HTERT RPE-1 (cell line): ENCODE results near the gene CNTN4.

Source experiments
- in situ Hi-C: fragments of 300-500 bp; cut with MboI; formaldehyde crosslinking; loops from 4 replicates; pipeline ENCODE4 v1.14.3; 2020; ENCODE audit warnings: low sequenced_read_pairs

The CNTN4 gene

GRCh38 chr3:2568929-2569328 is 470.3 kb downstream of the CNTN4 start:
- in situ Hi-C loops, result no loop called here

GRCh38 chr3:2577571-2577970 is 478.9 kb downstream of the CNTN4 start:
- in situ Hi-C loops, result no loop called here

GRCh38 chr3:2578560-2578959 is 479.9 kb downstream of the CNTN4 start:
- in situ Hi-C loops, result no loop called here

DNA sequence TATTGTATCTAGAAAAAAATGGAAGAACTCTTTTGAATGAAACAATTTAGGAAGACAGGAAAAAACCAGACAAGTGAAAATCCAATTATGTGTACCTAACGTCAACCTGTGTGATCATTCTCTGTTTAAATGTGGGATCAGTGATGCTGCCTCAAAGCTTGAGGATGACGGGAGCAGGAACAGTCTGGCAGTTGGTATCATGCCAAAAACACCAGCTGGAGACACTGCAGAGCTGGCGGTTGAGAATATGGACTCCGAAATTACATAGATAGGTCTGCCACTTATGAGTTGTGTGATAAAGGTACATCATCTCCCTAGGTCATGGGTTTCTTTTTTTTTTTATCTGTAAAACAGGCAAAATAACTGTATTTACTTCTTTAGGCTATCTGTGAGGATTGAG is 480.5 kb downstream of the CNTN4 start:
- in situ Hi-C loops, result no loop called here

- in situ Hi-C loops, result no loop called here
These were observed 484.4 kb downstream of the CNTN4 start for GRCh38 chr3:2583046-2583445.

GRCh38 chr3:2589336-2589969 is 490.8 kb downstream of the CNTN4 start:
- in situ Hi-C loops, result no loop called here

DNA sequence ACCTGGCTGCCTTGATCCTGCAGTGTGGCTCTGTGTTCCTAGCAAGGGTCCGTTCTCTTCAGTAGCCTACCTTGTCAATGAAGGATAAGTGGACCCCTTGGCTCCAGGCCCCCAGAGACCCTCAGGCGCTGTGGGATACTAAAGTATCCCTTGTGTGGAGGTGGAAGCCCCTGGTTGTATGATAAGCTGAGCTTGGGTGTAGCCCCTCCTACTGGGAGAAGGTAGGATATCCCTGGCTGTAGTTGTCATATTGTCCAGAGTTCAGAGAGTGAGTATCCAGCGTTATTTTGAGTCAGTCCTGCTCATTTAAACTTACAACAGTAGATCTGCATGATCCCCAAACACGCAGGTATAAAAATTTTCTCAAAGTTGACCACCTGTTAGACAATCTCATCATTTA is 496.8 kb downstream of the CNTN4 start:
- in situ Hi-C loops, result no loop called here

GRCh38 chr3:2597615-2598014 is 498.9 kb downstream of the CNTN4 start:
- in situ Hi-C loops, result no loop called here

GRCh38 chr3:2599471-2599870 is 500.8 kb downstream of the CNTN4 start:
- in situ Hi-C loops, result no loop called here

DNA sequence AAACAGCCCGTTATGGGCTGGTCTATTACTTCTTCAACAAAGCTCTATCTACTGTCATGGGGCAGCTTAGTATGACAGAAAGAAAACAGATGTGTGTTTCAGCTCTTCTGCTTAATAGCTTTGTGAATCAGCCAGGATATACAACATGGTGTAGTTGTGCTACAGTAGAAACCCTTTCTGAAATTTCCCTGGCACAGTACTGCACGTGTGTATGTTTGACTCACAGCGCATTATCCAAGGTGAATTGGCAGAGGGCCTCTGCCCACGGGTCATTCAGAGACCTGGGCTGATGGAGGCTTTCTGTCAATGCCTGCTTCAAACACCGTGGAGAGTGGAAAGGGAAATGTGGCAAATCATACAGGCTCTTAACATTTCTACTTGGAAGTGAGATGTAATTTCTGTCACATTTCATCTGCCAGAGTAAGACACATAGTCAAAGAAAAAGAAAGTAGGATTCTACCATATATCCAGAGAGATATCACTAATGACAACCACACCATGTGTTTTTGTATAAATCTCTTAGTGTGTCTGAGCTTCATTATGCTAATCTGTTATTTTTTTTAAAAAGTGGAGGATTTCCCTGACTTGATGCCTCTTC is 505.1 kb downstream of the CNTN4 start:
- in situ Hi-C loops, result no loop called here

DNA sequence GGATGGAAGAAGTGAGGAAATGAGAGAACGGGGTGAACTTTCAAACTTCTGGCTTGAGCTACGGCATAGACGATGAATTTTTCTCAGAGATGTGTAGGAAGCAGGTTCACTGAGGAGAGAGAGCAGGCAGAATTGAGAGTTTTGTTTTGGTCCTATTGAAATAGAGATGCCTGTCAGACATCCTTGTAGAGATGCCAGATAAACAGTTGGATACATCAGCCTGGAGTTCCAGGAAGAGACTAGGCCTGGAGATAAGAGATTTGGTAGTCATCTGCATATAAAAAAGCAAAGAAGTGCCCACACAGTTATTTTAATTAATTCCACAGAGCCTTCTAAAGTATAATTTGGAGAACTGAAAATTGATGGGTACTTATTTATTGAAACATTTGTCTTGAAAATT is 515.9 kb downstream of the CNTN4 start:
- in situ Hi-C loops, result no loop called here

DNA sequence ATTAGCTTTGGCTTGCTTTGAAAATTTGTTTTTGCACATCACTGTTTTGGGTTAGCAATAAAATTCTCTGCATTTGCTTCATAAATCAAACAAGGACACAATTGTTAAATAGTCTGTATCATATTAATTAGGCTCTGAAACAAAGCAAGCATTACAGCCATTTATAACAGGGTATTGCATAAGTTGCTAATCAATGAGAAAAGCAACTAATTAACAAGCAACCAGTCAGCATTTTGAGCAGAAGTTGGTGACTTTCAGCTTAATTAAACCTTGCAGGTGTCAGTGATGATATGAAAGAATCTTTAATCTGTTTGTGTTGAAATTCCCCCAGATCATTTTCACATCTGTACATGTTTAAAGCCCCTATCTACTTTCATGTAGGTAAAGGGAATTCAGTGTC is 516.4 kb downstream of the CNTN4 start:
- in situ Hi-C loops, result no loop called here

- in situ Hi-C loops, result no loop called here
These were observed 524.8 kb downstream of the CNTN4 start for GRCh38 chr3:2623436-2623835.

DNA sequence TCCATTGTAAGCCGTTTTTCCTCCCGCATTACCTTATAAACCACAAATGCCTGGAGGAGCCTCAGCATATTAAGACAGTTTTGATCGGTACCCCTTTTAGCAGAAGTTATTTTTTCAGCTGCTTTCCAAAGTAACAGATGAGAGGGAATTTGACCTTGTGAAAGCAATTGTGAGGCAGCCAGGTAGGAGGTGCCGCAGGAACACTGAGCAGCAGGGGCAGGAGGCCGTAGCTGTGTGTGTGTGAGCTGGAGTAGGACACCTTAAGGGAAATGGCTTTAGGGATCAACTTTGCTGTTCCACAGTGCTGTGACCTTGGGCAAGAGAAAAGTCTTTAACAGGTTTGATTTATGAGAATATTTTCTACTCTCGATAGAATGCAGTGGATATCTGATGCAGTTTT is 529.5 kb downstream of the CNTN4 start:
- in situ Hi-C loops, result no loop called here

GRCh38 chr3:2635511-2635910 is 536.8 kb downstream of the CNTN4 start:
- in situ Hi-C loops, result no loop called here

GRCh38 chr3:2643606-2644005 is 544.9 kb downstream of the CNTN4 start:
- in situ Hi-C loops, result no loop called here

GRCh38 chr3:2645001-2645400 is 546.3 kb downstream of the CNTN4 start:
- in situ Hi-C loops, result no loop called here

- in situ Hi-C loops, result no loop called here
These were observed 552.1 kb downstream of the CNTN4 start for GRCh38 chr3:2650746-2651145.

GRCh38 chr3:2652386-2652785 is 553.7 kb downstream of the CNTN4 start:
- in situ Hi-C loops, result no loop called here

- in situ Hi-C loops, result no loop called here
These were observed 555.0 kb downstream of the CNTN4 start for GRCh38 chr3:2653706-2654105.

DNA sequence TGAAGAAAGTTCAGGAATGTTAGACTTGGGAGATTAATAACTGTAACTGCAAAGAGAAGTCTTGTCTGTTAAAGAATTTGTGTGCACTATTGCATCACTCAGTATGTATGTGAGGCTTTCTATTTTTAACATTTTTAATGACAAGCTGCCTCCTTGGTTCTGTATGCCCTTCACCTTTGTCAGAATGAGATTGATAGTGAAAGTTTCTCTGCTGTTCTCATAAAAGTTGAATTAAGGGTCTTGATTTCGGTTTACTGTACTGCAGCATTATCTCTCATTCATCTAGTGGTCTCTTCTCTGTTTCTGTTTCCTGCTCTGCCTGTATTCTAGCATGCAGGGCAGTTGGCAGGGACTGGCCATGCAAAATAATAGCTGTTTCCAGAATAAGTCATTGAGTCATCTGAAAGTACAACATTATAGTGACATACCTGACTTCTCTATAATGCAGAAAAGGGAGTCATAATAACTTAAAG is 556.6 kb downstream of the CNTN4 start:
- in situ Hi-C loops, result no loop called here

- in situ Hi-C loops, result no loop called here
These were observed 558.4 kb downstream of the CNTN4 start for GRCh38 chr3:2656806-2657777.
